ENCODE measurements around the gene TGFA.

GRCh38 chr2:70420740-70421139 lies 132.9 kb downstream of the TGFA start:
- TF ChIP-seq CTCF (conservative IDR thresholded peaks at IDR 0.05 in 1 of 2, IDR thresholded peaks at IDR 0.05 in 1 of 2; ENCODE audit: low read depth in 1 of 2, low read length in 2 of 2) (no peak), EZH2 (IDR thresholded peaks at IDR 0.05; ENCODE audit: low read length, missing control alignments) (no peak)

Measured in fibroblast of lung (primary cell).